ENCODE data around the gene RDH8. TPM values are rescaled to one million over a fixed set of nuclear protein-coding genes. Genes with fewer than 3 reads are reported as not detected.

Gene RDH8
- total and polyA plus RNA-seq, 2 donors (not counting 3 experiments of a cell fraction or from before 2014, with no cell fraction given), result not detected

GRCh38 chr19:9981406-9982260 is 31.6 kb upstream of the RDH8 start:
- H3K27me3 ChIP-seq (ENCODE audit: control insufficient read depth in 2 of 2, insufficient read depth in 2 of 2, low read length in 2 of 2), result no peaks in the 10 kb centered on the region
- H3K4me3 ChIP-seq (replicated peaks in 1 of 3; ENCODE audit: insufficient read depth in 1 of 3, low read depth in 1 of 3, low read length in 3 of 3), result no peak overlapping the region
- intact Hi-C loops (cut with micrococcal nuclease), result no loop called here
- ChIA-PET CTCF (interaction anchor here (1.4 to 1.6 kb wide), 2 partner anchors 19 to 46 kb away, joined by 3 to 9 read pairs; no protein-coding TSS in a partner anchor), POLR2A (no interaction called here)
- H3K4me2 ChIP-seq (ENCODE audit: insufficient read depth, low read length), result no peak overlapping the region
- no peaks in the 10 kb centered on the region for H3K79me2 ChIP-seq (ENCODE audit: control insufficient read depth, insufficient read depth, low read length)
- no peaks in the 10 kb centered on the region for H3K9me1 ChIP-seq (replicated peaks; ENCODE audit: control insufficient read depth, extremely low read depth, insufficient read depth, low read length)
- BruUV-seq (replicated peaks), result no TSS peak
- no peaks in the 10 kb centered on the region for H3K4me1 ChIP-seq (ENCODE audit: control insufficient read depth, extremely low read depth, insufficient read depth, low read length)
- TF ChIP-seq MYC (IDR thresholded peaks at IDR 0.05; ENCODE audit: low read depth, low read length) (no peak), CTCF (IDR thresholded peaks at IDR 0.05; ENCODE audit: extremely low read depth in 1 of 2, insufficient read depth in 1 of 2, low read depth in 1 of 2, low read length in 2 of 2) (no peak), EZH2 (IDR thresholded peaks at IDR 0.05; ENCODE audit: borderline replicate concordance, low read depth, low read length, severe bottlenecking) (no peak), FOS (IDR thresholded peaks at IDR 0.05; ENCODE audit: borderline replicate concordance, insufficient read depth, low read length) (no peak), POLR2AphosphoS5 (IDR thresholded peaks at IDR 0.05; ENCODE audit: insufficient read depth, low read depth, low read length) (no peak), JUN (IDR thresholded peaks at IDR 0.05; ENCODE audit: borderline replicate concordance, insufficient read depth, insufficient read length, low read depth) (no peak), GATA2 (IDR thresholded peaks at IDR 0.05; ENCODE audit: insufficient read depth, insufficient read length, low read depth, low read length) (no peak), POLR2A (IDR thresholded peaks at IDR 0.05; ENCODE audit: low read depth, low read length) (no peak), MAX (IDR thresholded peaks at IDR 0.05; ENCODE audit: insufficient read depth, insufficient read length) (no peak)
- dilution Hi-C loops (cut with MboI; ENCODE audit: extremely low pct_ligation_motif_present, low sequenced_read_pairs), result no loop called here
- H3K36me3 ChIP-seq (ENCODE audit: control insufficient read depth in 2 of 2, extremely low read depth in 1 of 2, insufficient read depth in 2 of 2, low read length in 2 of 2), result no peaks in the 10 kb centered on the region
- DNase-seq (ENCODE audit: low read depth, low spot score) (no peak), FAIRE-seq (no peak)
- H4K20me1 ChIP-seq (replicated peaks; ENCODE audit: control insufficient read depth, extremely low read depth, insufficient read depth, low read length), result no peaks in the 10 kb centered on the region
- no peak overlapping the region for H3K27ac ChIP-seq (ENCODE audit: insufficient read depth, low read depth, low read length)
- no peaks in the 10 kb centered on the region for H3K9me3 ChIP-seq (replicated peaks; ENCODE audit: control insufficient read depth, insufficient read depth, low read length)
- H3K9ac ChIP-seq (replicated peaks; ENCODE audit: extremely low read depth, insufficient read depth, low read length), result no peak overlapping the region
- H2AFZ ChIP-seq (ENCODE audit: low read depth, low read length), result no peak overlapping the region

All from endothelial cell of umbilical vein (primary cell).